Hepatocyte (in vitro differentiated cells): ENCODE results near the gene PARN. TPM values are rescaled to one million over a fixed set of nuclear protein-coding genes. Genes with fewer than 3 reads are reported as not detected.
"Not testable (repeated sequence)": the region's sequence is repeated elsewhere in the genome, so short reads cannot be mapped to it uniquely, and the experiment has no call there.

Experiments used
- DNase-seq: peaks from one replicate; pipeline ENCODE4 v3.0.0-alpha.2; 2016; ENCODE audit warnings: low spot score
- H2AFZ ChIP-seq: fragments of 200-600 bp; sonication (generic); 2 replicates; pipeline ENCODE4 v1.6.0; 2016; ENCODE audit warnings: antibody characterized with exemption, mild to moderate bottlenecking
- H3K27ac ChIP-seq: fragments of 200-600 bp; sonication (generic); 2 replicates; pipeline ENCODE4 v1.5.1; 2016; ENCODE audit warnings: mild to moderate bottlenecking
- H3K27me3 ChIP-seq: fragments of 200-600 bp; sonication (generic); 2 replicates; pipeline ENCODE4 v1.6.1; 2016
- H3K36me3 ChIP-seq: fragments of 200-600 bp; sonication (generic); replicated peaks from 2 replicates; pipeline ENCODE4 v1.5.1; 2016; ENCODE audit warnings: low read depth; ENCODE audit not compliant: insufficient read depth
- H3K4me1 ChIP-seq: fragments of 200-600 bp; sonication (generic); 2 replicates; pipeline ENCODE4 v1.5.1; 2016; ENCODE audit warnings: mild to moderate bottlenecking, moderate library complexity; ENCODE audit not compliant: insufficient read depth
- H3K4me2 ChIP-seq: fragments of 200-600 bp; sonication (generic); 2 replicates; pipeline ENCODE4 v1.6.0; 2016
- H3K4me3 ChIP-seq: fragments of 200-600 bp; sonication (generic); 2 replicates; pipeline ENCODE4 v1.5.1; 2016; ENCODE audit warnings: mild to moderate bottlenecking
- H3K79me2 ChIP-seq: fragments of 200-600 bp; sonication (generic); 2 replicates; pipeline ENCODE4 v1.6.0; 2017; ENCODE audit warnings: mild to moderate bottlenecking
- H3K9me2 ChIP-seq: fragments of 200-600 bp; sonication (generic); replicated peaks from 2 replicates; pipeline ENCODE4 v1.6.0; 2017; ENCODE audit warnings: mild to moderate bottlenecking; ENCODE audit not compliant: insufficient read depth
- H3K9me3 ChIP-seq: fragments of 200-600 bp; sonication (generic); 2 replicates; pipeline ENCODE4 v1.5.1; 2016; ENCODE audit warnings: low read depth, mild to moderate bottlenecking
- H4K20me1 ChIP-seq: fragments of 200-600 bp; sonication (generic); 2 replicates; pipeline ENCODE4 v1.6.0; 2016; ENCODE audit warnings: mild to moderate bottlenecking; ENCODE audit not compliant: insufficient read depth, poor library complexity, severe bottlenecking
- EZH2 ChIP-seq: fragments of 200-600 bp; sonication (generic); IDR thresholded peaks from 2 replicates; pipeline ENCODE4 v1.6.1; 2016; ENCODE audit warnings: antibody characterized with exemption, mild to moderate bottlenecking, borderline replicate concordance
- EZH2phosphoT487 ChIP-seq: fragments of 200-600 bp; sonication (generic); IDR thresholded peaks from one replicate; pipeline ENCODE4 v1.6.1; 2018; ENCODE audit warnings: antibody characterized with exemption, mild to moderate bottlenecking, low read depth, moderate library complexity; ENCODE audit not compliant: unreplicated experiment, severe bottlenecking
- WGBS: methylation state at CpG from one replicate; pipeline ENCODE4 v1.1.6; 2016; ENCODE audit warnings: low lambda C conversion rate; ENCODE audit errors: missing lambda C conversion rate; 5-methylcytosine and 5-hydroxymethylcytosine counted together
- polyA plus RNA-seq: library from polyadenylated mRNA; unstranded; fragments of >200 nt; fragmentation: Nextera tagmentation; extraction: Ambion mirVana; gene quantifications from 2 replicates; pipeline ENCODE4 v1.2.1, GENCODE V29; 2016
- total RNA-seq: library from RNA; depleted of rRNA; stranded (reverse); fragments of >200 nt; gene quantifications from 2 replicates; pipeline ENCODE4 v1.2.3, GENCODE V29; 2014
- TF ChIP-seq, protein P1 (sequence below): fragments of 200-600 bp; sonication (generic); IDR thresholded peaks from 2 replicates; pipeline ENCODE4 v1.5.1; 2016; ENCODE audit warnings: antibody characterized with exemption, mild to moderate bottlenecking; ENCODE audit not compliant: poor library complexity

Gene PARN
- total and polyA plus RNA-seq, 2 experiments from 2014 or later, result 23.7 to 35.6 TPM

DNA sequence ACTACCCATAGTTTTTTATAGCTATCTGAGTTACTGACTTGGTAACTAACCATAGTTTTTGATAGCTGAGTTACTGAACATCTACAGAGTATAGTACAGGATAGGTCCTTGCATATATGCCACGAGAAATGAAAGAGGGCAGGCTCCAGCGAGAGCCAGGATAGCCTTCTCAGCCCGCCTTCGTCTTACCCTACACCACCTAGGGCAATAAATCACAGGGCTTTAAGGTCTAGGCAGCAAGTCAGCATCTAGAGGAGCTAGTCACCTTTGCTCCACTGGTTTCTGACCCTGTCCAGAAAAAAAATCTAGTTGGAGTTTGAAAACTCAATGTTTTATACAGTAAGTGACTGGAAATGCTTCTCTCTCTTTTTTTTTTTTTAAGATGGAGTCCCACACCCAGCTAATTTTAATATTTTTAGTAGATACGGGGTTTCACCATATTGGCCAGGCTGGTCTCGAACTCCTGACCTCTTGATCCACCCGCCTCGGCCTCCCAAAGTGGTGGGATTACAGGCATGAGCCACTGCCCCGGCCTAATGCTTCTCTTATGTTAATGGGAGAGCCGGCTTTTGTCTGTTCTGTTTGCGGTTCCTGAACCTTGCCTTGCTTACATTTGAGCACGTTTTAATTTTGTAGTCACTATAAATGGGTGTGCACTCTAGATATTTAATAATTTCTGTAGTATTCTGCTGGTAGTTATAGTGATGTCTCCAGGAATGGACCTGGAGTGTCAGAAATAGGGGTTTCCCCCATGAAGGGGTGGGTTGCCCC lies 5.5 kb upstream of the PARN start:
- Histone ChIP-seq H2AFZ (no peak overlapping the region), H3K4me2 (peak overlapping the region; percentile 89), H3K36me3 (no peaks in the 10 kb centered on the region), H4K20me1 (peaks cover 25% of the 10 kb centered on the region), H3K4me1 (peaks cover 31% of the 10 kb centered on the region), H3K79me2 (peaks cover 77% of the 10 kb centered on the region), H3K27me3 (no peaks in the 10 kb centered on the region), H3K4me3 (no peak overlapping the region), H3K9me2 (no peaks in the 10 kb centered on the region), H3K27ac (peak overlapping the region; percentile 93), H3K9me3 (no peaks in the 10 kb centered on the region)
- DNase-seq, result peak; percentile 28
- 57% methylated on average over 12 of the region's 12 CpGs for WGBS
- TF ChIP-seq, protein P1, sequence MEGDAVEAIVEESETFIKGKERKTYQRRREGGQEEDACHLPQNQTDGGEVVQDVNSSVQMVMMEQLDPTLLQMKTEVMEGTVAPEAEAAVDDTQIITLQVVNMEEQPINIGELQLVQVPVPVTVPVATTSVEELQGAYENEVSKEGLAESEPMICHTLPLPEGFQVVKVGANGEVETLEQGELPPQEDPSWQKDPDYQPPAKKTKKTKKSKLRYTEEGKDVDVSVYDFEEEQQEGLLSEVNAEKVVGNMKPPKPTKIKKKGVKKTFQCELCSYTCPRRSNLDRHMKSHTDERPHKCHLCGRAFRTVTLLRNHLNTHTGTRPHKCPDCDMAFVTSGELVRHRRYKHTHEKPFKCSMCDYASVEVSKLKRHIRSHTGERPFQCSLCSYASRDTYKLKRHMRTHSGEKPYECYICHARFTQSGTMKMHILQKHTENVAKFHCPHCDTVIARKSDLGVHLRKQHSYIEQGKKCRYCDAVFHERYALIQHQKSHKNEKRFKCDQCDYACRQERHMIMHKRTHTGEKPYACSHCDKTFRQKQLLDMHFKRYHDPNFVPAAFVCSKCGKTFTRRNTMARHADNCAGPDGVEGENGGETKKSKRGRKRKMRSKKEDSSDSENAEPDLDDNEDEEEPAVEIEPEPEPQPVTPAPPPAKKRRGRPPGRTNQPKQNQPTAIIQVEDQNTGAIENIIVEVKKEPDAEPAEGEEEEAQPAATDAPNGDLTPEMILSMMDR, result no peak
- no peak for TF ChIP-seq EZH2
- TF ChIP-seq EZH2phosphoT487, result no peak

DNA sequence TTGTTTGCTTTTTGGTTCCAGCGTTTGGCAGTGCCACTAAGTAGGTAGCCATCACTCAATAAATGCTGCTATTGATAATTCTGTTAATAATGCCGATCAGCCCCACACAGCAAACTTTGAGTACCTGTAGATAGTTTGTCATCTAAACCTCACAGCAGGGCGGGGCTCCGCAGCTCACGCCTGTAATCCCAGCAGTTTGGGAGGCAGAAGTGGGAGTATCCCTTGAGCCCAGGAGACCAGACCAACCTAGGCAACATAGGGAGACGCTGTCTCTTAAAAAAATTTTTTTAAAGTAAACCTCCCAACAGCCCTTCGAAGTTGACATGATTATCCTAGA lies 4.3 kb upstream of the PARN start:
- Histone ChIP-seq H3K4me1 (peaks cover 35% of the 10 kb centered on the region), H4K20me1 (peaks cover 18% of the 10 kb centered on the region), H3K9me3 (no peaks in the 10 kb centered on the region), H3K36me3 (no peaks in the 10 kb centered on the region), H2AFZ (no peak overlapping the region), H3K9me2 (no peaks in the 10 kb centered on the region), H3K4me3 (no peak overlapping the region), H3K27ac (peak overlapping the region; percentile 93), H3K79me2 (peaks cover 68% of the 10 kb centered on the region), H3K27me3 (no peaks in the 10 kb centered on the region), H3K4me2 (peak overlapping the region; percentile 89)
- DNase-seq, result no peak
- 72% methylated on average over 7 of the region's 7 CpGs for WGBS
- no peak for TF ChIP-seq EZH2

DNA sequence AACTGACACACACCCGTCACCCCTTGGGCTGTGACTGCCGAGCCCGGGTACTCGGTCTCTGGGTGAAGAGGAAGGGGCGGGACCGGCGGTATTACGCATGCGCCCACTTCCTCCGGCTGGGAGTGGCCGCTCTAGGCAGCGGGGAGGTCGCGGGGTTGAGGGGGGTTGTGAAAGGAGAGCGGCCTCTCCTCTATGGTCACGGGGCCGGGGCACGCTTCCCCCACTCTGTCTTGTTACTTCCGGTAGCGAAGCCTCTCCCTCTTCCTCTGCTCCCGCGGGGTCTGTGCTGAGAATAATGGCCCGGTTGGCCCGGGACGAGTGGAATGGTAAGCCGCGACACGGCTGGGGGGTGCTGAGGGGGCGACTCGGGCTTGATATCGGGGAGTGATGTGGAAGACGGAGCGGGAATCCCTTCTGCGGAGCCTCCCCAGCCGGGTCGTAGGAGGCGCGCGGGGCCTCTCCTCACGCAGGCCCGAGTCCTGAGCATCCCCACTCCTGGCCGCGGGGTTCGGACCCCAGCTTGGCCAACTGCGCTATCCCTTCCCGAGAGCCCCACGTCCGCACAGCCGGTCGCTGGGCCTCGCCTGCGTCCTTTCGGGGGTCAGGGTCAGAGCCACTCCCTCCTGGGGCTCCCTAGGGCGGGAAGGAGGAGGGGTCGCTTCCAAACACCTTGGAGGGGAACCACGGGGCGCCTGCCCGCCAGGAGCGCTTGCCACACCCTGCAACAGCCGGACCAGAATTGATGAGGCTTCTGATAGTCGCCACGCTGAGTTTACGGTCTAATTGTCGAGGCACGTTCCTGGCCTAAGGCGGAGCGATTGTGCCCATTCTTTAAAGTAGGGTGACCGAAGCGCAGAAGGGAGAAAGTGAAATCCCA lies 2.9 kb upstream of the PARN start, which contains the start of gene BFAR:
Gene BFAR (plus strand): TSS at position 259 of the 877 bp plus-strand sequence. CDS start 11,396 bp downstream, outside the sequence.
- under 1% methylated on average over 64 of the region's 69 CpGs for WGBS
- DNase-seq, result peak; percentile 99
- peaks cover 47% of the 10 kb centered on the region for H3K4me1 ChIP-seq
- TF ChIP-seq EZH2phosphoT487, result no peak
- TF ChIP-seq EZH2, result no peak
- TF ChIP-seq, protein P1, result no peak
- H3K4me2 ChIP-seq, result peak within 1 kb of the TSS; percentile 89
- no peaks in the 10 kb centered on the region for H3K9me3 ChIP-seq
- H3K27ac ChIP-seq, result peak within 1 kb of the TSS; percentile 97
- no peaks in the 10 kb centered on the region for H3K27me3 ChIP-seq
- H2AFZ ChIP-seq, result peak within 1 kb of the TSS; percentile 77
- H3K79me2 ChIP-seq, result peaks cover 68% of the 10 kb centered on the region
- no peaks in the 10 kb centered on the region for H3K9me2 ChIP-seq
- peaks cover 18% of the 10 kb centered on the region for H4K20me1 ChIP-seq
- no peaks in the 10 kb centered on the region for H3K36me3 ChIP-seq
- peak within 1 kb of the TSS; percentile 87 for H3K4me3 ChIP-seq

DNA sequence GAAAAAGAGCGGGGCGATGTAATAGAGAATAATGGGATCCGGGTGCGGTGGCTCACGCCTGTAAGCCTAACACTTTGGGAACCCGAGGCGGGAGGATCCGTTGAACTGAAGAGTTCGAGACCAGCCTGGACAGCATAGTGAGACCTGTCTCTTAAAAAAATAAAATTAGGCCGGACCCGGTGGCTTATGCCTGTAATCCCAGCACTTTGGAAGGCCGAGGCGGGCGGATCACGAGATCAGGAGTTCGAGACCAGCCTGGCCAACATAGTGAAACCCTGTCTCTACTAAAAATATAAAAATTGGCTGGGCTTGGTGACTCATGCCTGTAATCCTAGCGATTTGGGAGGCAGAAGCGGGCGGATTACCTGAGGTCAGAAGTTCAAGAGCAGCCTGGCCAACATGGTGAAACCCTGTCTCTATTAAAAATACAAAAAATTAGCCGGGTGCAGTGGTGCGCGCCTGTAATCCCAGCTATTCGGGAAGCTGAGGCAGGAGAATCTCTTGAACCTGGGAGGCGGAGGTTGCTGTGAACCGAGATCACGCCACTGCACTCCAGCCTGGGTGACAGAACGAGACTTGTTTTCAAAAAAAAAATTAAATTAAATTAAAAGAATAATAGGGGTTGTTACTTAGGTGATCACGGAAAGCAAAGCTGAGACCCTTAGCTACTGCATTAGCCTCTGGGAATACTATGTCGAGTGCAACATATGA lies 715 bp upstream of the PARN start:
- DNase-seq, H3K9me3 ChIP-seq, H3K36me3 ChIP-seq, H3K4me3 ChIP-seq, H3K9me2 ChIP-seq, H3K27me3 ChIP-seq: not testable (repeated sequence)
- H3K27ac ChIP-seq, result peak overlapping the region; percentile 97
- WGBS, result 90% methylated on average over 29 of the region's 29 CpGs
- H2AFZ ChIP-seq, result peak overlapping the region; percentile 95
- peaks cover 32% of the 10 kb centered on the region for H3K4me1 ChIP-seq
- H3K79me2 ChIP-seq, result peaks cover 61% of the 10 kb centered on the region
- peaks cover 17% of the 10 kb centered on the region for H4K20me1 ChIP-seq
- peak overlapping the region; percentile 78 for H3K4me2 ChIP-seq
